GM19468 (cell line): ENCODE results near the gene FEM1A.
"Not testable (repeated sequence)": the region's sequence is repeated elsewhere in the genome, so short reads cannot be mapped to it uniquely, and the experiment has no call there.

Experiments
- ATAC-seq: cut with Tn5 transposase; IDR thresholded peaks from one replicate; pipeline ENCODE4 v1.9.1; 2021; ENCODE audit warnings: mild to moderate bottlenecking, moderate library complexity, moderate number of reproducible peaks; ENCODE audit not compliant: unreplicated experiment; ENCODE audit errors: extremely low read depth

Gene FEM1A

DNA sequence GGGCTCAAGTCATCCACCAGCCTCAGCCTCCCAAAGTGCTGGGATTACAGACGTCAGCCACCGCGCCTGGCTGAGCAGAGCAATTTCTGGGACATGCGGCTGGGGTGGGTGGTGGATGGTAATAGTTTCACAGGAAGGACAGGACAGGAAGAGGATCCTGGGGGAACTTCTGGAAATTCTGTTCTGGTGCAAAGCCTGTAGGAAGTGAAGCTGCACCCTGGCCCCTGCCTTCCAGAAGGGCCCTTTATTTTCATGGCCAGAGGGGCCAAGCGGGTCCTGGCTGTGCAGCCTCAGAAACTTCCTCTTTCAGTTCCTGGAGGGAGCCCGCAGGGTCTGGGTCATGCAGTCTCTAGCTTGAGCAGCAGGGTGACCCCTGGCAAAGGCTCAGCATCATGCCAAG, 15.7 kb downstream of the FEM1A start:
- ATAC-seq = no peak

DNA sequence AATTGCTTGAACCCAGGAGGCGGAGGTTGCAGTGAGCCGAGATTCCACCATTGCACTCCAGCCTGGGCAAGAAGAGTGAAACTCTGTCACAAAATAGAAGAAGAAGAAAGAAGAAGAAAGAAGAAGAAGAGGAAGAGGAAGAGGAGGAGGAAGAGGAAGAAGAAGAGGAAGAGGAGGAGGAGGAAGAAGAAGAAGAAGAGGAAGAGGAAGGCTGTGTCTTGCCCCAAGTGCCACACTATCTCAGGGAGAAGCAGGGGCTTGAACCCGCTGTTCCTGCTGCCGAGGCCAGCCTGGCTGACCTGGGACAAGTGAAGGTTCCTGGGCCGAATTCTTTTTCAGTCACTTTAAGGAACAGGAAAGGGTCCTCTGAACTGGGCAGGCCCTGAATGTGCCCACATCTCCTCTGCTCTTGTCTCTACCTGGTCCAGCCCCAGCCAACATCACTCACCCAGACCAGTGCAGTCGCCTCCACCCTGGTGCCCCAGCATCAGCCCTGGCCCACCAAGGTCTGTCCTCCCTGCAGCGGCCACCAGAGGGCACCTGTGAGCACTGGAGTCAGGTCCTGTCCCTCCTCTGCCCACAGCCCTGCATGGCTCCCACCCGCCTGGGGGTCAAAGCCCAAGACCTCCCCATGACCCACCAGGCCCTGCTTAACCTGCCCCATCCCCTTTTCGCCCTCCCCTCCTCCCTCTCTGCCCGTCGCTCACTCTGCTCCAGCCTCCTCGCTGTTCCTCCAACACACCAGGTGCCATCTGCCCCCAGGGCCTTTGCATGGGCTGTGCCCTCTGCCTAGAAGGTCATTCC, 20.0 kb downstream of the FEM1A start:
- no peak for ATAC-seq

DNA sequence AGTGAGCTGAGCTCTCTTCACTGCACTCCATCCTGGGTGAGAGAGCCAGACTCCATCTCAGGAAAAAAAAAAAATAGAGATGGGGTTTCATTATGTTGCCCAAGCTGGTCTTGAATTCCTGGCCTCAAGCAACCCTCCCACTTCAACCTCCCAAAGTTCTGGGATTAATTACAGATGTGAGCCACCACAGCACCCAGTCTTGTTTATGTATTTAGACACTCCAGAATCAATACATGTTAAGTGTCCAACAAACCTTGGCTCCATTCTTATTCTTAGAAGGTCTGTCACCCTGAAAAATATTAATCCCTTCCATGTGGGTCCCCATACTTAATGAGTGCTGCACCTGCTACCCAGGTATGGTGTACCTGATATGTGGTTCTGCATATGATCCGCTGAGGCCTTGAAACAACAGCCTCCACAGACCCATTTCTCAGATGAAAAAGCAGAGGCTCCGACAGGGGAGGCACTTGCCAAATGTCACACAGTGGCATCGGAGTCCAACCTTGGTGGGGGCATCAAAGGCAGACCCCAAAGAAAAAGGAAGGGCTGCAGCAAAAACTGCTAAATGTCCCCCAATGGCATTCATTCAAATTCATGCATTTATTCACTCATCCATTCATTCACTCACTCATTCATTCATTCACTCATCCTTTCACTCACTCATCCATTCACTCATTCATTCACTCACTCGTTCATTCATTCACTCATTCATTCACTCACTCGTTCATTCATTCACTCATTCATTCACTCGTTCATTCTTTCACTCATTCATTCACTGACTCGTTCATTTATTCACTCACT, 23.3 kb downstream of the FEM1A start:
- no peak for ATAC-seq

DNA sequence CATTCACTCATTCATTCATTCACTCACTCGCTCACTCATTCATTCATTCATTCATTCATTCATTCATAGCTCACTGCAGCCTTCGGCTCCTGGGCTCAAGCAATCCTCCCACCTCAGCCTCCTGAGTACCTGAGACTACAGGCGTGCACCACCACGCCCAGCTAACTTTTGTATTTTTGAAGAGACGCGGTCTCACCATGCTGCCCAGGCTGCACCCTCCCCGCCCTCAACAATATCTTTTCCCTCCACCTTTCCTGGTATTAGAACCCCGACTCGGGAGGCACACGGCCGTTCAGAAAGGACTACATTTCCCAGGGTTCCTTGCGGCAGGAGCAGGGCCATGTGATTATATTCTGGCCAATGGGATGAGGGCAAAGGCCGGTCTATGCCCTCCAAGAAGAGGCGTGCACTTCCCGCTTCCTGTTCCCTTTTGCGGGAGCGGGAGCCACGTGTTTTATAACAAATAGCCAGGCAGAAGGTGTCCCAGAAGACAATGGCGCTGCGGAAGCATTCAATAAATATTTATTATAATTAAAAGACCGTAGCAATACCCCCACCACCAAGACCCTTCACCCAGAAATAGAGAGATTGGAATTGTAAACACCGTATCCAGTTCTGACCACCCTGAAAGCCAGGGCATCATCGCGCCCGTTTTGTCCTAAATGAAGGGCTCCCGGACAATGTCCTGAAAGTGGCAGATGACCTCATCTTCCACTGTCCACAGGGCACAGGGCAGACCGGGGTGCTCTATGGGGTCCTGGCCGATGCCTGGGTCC, 24.1 kb downstream of the FEM1A start:
- ATAC-seq = no peak

DNA sequence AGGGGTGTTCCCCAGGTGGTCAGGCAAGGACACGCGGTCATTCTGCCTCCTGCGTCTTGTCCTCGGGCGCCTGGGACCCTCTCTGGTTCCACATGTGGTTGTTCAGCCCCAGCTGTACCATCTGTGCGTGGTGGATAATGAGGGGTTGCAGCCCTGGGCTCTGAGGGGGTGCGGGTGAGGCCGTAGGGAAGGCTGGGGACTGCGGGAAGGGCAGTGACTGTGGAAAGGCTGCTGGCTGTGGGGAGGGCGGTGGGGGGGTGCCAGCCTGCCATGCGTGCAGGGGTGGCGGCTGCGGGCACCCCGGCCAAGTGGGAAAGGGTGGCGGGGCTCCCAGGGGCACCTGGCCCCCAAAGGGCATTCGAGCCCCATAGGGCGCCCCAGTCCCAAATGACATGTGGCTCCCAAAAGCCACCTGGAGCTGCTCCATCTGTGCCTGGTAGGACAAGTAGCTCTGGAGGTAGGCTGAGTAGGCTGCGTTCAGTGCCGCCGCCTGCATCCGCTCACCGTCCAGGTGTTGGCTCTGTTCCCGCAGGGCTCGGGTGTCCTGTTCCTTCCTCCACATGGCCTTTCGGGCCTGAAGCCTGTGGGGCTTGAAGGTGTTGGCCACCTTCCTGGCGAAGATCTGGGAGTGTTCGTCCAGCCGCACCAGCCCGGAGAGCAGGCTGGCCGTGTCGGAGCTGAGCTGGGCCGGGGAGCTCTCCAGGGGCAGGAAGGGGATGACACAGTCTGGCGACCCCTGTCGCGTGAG, 24.8 kb downstream of the FEM1A start:
- ATAC-seq = no peak

DNA sequence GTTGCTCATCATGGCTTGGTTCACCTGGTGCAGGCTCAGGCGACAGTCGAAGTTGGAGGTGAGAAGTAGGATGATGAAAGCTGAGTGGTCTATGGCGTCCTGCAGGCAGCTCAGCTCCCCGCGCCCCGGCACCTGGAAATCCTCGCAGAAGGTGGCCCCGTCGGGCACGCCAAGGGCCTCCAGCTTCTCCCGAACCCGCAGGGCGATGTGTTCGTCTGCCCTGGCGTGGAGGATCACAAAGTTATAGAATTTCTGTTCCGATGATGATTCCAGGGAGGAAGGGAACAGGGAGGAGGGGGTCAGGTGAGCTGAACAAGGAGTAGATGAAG, 25.4 kb downstream of the FEM1A start:
- no peak for ATAC-seq

DNA sequence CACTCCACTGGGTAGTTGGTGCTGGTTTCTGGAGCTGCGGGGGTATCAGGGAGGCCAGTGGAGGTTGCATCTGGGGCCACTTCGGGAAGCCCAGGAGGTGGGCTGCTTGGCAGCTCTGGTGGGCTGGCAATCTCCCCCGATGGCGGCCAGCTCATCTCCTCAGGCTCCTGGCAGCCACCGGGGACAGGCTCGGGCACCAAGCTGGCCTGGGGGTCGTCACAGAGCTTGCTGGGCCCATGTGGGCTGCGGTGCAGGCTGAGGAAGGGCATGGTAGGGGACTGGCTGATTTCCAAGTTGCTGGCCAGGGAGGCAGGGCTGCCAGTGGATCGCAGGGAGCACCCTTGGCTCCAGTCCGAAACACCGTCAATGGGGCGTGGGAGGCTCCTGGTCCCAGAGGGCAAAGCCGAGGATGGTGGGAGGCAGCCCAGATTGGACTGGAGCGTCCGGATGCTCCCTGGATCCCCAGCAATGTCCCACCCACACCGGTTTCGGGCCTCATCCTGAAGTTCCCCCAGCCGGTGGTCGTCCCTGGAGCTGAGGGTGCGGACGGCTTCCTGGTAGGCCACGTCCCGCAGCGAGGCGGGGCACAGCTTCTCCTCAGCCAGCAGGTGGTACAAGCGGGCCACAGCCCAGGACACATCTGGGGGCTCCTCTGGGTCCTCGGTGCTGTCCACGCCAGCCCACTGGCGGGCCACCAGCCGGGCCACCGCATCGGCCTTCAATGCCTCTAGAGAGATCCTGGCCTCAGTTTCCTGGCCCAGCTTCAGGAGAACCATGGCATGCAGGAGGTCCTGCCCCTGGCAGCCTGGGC, 26.1 kb downstream of the FEM1A start:
- ATAC-seq = no peak

DNA sequence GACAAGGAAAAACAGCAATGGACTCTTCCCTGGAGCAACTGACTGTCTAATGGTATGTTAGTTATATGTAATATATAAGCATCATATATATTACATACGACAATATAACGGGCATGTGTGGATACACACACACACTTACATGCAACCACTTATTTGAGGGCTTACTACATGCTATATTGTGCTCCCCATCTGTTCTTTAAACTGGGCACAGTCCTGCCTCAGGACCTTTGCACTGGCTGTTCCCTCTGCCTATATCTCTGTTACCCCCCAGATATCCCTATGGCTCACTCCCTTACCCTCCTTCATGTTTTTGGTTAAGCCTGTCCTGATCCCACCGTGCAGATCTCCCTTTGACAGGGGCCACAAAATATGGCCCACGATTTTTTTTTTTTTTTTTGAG, 29.7 kb downstream of the FEM1A start:
- no peak for ATAC-seq

DNA sequence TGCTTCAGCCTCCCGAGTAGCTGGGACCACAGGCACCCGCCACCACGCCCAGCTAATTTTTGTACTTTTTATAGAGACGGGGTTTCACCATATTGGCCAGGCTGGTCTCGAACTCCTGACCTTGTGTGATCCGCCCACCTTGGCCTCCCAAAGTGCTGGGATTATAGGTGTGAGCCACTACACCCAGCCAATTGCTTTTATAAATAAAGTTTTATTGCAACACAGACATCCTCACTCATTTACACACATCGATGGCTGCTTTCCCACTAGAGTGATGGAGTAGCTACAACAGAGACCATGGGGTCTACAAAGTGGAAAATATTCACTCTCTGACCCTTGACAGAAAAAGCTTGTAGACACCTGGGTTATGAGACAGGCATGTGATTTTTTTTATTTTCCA, 30.8 kb downstream of the FEM1A start:
- ATAC-seq = not testable (repeated sequence)

DNA sequence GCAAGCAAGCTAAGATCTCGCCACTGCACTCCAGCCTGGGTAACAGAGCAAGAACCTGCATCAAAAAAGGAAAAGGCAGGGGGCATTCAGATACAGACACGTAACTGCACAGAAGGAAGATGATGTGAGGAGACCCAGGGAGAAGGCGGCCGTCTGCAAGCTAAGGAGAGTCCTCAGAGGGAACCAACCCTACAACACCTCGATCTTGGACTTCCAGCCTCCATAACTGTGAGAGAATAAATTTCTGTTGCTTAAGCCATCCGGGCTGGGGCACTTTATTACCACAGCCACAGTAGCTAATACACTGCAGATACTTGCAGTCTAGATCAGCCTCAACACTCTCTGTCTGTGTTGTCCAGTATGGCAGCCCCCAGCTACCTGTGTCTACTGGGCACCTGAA, 32.0 kb downstream of the FEM1A start:
- ATAC-seq = no peak

DNA sequence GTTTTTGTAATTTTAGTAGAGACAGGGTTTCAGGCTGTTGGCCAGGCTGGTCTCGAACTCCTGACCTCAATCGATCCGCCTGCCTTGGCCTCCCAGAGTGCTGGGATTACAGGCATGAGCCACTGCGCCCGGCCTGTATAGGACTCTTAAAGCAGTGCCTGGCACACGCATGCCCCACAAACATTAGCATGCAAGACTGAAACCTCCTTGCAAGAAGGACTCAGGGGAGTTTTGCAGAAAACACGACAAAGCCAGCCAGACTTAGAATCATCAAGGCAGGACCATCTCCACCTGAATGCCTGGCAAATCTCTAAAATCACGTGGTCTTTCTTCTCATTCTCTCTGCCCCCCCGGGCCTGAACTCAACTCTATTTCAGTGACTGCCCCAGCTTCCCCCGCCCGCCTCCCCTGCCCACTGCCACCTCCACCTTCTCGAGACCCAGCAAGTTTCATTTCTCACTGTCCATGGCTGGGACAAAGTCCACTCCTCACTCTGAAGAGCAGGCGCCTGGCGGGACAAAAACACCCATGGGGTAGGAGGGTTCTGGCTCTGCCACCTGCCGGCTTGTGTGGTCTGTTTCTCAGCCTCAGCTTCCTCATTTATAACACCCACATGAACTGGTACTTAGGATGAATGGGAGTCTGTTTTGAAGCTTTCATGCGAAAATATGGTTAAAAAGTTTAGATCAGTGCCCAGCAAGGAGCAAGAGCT, 37.6 kb downstream of the FEM1A start:
- ATAC-seq = no peak

DNA sequence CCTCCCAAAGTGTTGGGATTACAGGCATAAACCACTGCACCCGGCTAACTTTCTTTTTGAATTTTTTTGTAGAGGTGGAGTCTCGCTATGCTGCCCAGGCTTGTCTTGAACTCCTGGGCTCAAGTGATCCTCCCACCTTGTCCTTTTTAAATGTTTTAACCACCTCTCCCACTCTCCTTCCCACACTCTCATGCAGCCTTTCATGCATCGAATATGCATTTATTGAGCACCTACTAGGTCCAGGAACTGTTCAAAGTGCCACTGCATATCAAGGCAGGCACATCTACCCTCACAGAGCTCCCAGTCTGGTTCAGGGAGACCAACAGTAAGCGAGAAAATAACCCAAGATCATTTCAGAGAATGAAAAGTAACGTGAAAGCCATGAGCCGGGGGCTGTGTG, 38.8 kb downstream of the FEM1A start:
- no peak for ATAC-seq

DNA sequence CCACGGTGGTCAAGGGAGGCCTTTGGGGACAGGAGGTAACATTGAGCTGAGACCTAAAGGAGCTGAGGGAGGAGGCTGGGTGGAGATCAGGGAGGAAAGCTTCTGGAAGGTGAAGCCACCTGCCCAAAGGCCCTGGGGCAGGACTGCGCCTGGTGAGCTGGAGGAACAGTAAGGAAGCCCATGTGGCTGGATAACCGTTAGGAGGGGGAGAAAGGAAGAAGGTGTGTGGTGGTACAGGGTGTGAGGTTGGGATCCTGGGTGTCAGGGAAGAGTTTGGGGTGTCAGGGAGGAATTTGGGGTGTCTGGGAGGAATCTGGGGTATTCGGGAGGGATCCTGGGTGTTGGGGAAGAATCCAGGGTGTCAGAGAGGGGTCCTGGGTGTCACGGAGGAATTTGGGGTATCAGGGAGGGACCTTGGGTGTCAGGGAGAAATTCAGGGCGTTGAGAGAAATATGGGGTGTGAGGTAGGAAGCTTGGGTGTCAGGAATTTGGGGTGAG, 39.3 kb downstream of the FEM1A start:
- no peak for ATAC-seq

DNA sequence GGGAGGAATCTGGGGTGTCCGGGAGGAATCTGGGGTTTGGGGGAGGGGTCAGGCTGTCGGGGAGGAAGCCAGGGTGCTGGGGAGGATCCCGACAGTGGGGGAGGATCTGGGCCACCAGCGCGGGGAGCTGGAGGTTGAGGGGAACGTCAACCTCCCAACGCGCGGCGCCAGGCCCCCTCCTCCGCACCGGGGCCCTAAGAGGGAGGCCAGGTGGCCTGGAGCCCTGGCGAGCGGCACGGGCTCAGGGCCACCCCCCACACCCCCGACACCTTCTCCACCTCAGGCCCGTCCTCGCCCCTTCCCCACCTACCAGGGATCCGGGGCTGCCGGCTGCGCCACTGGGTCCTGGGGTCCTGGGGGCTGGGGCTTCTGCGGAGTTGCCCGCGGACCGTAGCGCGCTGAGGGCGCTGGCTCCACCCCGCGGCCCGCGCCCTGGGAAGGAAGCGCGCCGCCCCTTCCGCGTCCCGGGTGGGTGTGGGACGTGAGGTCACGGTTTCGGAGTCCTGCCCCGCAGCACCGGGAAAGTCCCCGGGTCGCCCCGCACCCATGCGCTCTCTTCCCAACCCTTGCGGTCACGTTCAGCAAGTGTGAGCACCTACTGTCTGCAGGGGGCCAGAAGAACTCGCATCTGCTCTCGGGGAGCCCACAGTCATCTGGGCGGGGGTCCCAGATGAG, 39.9 kb downstream of the FEM1A start, which contains the start of gene TICAM1:
Gene TICAM1 (minus strand): TSS at position 409 of the 675 bp plus-strand sequence. CDS start 13,335 bp downstream, outside the sequence.
- ATAC-seq = no peak

DNA sequence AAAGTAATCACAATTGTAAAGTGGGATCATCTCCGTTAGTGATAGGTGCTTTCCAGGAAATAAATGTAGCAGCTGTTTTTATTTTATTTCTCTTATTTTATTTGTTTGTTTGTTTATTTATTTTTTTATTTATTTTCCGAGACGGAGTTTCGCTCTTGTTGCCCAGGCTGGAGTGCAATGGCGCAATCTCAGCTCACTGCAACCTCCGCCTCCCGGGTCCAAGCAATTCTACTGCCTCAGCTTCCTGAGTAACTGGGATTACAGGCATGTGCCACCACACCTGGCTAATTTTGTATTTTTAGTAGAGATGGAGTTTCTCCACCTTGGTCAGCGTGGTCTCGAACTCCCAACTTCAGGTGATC, 40.4 kb downstream of the FEM1A start:
- ATAC-seq = not testable (repeated sequence)

DNA sequence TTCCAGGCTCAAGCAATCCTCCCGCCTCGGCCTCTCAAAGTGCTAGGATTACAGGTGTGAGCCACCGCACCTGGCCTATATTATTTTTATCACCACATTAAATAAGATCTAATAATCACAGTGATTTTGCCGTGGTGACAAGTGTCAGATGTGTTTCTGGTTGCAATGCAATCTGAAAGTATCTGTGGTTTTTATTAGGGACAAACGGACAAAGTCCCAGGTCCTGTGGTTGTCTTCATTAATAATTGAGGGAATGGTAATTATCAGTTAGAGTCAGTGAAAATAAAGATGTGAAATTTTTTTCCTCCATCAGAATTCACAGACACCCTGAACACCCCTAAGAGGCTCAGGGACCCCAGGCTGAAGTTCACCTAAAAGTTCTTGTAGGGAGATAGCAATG, 41.2 kb downstream of the FEM1A start:
- ATAC-seq = no peak

DNA sequence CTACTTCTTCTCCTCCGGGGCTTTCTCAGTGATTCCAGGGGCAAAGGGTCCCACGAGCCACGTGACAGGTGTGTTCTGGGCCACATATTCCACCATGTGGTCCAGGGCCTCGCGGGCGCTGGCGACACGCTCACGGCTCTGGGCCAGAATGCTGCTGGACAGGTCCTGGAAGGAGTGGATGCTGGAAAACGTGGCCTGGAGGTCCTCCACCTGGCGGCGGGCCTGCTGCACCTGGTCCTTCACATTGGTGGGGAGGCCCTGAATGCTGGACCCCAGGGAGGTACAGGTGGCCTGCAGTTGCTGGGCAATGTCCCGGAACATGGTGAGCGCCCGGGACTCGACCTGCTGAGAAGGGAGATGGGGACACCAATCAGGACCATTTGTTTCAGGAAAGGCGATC, 47.7 kb downstream of the FEM1A start:
- no peak for ATAC-seq

DNA sequence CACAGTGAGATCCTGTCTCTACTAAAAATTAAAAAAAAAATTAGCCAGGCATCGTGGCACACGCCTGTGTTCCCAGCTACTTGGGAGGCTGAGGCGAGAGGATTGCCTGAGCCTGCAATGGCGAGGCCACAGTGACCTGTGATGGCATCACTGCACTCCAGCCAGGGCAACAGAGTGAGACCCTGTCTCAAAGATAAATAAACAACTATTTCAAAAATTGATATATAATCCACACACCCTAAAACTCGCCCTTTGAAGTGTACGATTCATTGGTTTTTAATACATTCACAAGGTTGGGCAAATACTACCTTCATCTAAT, 52.1 kb downstream of the FEM1A start:
- no peak for ATAC-seq
